Bronchial smooth muscle cell (primary cell): Measurements from ENCODE around the gene LAMTOR2. TPM values are rescaled to one million over a fixed set of nuclear protein-coding genes. Genes with fewer than 3 reads are reported as not detected.

Experiments
- total RNA-seq: library from RNA; depleted of rRNA; stranded (reverse); fragments of >200 nt; gene quantifications from 2 replicates; pipeline ENCODE4 v1.2.1, GENCODE V29; 2014

LAMTOR2 gene
- total RNA-seq: 68.1 and 77.3 TPM in 2 replicates

GRCh38 chr1:156054500-156055280 lies at the start of gene LAMTOR2:
Gene LAMTOR2 (plus strand): TSS chr1:156054782. CDS start chr1:156054890, 108 bp downstream.

GRCh38 chr1:156020293-156021092 lies 34.1 kb upstream of the LAMTOR2 start, which contains the start of gene SSR2:
Gene SSR2 (minus strand): TSS chr1:156020951. CDS start chr1:156020167, 784 bp downstream.

GRCh38 chr1:156053768-156054499 lies 648 bp upstream of the LAMTOR2 start, which contains the start of gene UBQLN4:
Gene UBQLN4 (minus strand): TSS chr1:156053798. CDS start chr1:156053701, 97 bp downstream.

GRCh38 chr1:156060937-156061636 lies 6.5 kb downstream of the LAMTOR2 start, which contains the start of gene RAB25:
Gene RAB25 (plus strand): TSS chr1:156061160. CDS start chr1:156061401, 241 bp downstream.

GRCh38 chr1:156082309-156083091 lies 27.9 kb downstream of the LAMTOR2 start, which contains the start of gene MEX3A:
Gene MEX3A (minus strand): TSS chr1:156082465. CDS start chr1:156081998, 467 bp downstream.

Other genes with a start within 250 kb of the LAMTOR2 start
- gene GON4L, start 197.6 kb upstream of the LAMTOR2 start, total RNA-seq: 23.6 and 24.1 TPM in 2 replicates
- gene SYT11, start 195.2 kb upstream of the LAMTOR2 start, total RNA-seq: 37.8 and 39.4 TPM in 2 replicates
- gene RIT1, start 143.4 kb upstream of the LAMTOR2 start, total RNA-seq: 24.6 and 40.6 TPM in 2 replicates
- 18.0 and 24.0 TPM in 2 replicates for gene KHDC4, start 120.4 kb upstream of the LAMTOR2 start, total RNA-seq
- gene RXFP4, start 113.1 kb upstream of the LAMTOR2 start, total RNA-seq: not detected in 2 replicates
- gene ARHGEF2, start 76.2 kb upstream of the LAMTOR2 start, total RNA-seq: 68.9 and 151 TPM in 2 replicates
- 363 and 500 TPM in 2 replicates for gene SSR2, start 33.8 kb upstream of the LAMTOR2 start, total RNA-seq
- gene UBQLN4, start 984 bp upstream of the LAMTOR2 start, total RNA-seq: 6.4 and 6.9 TPM in 2 replicates
- 0.09 TPM in 1 of 2 replicates, not detected in the other for gene RAB25, start 6.4 kb downstream of the LAMTOR2 start, total RNA-seq
- gene MEX3A, start 27.7 kb downstream of the LAMTOR2 start, total RNA-seq: 1.2 and 1.4 TPM in 2 replicates
- 1,299 and 1,396 TPM in 2 replicates for gene LMNA, start 59.9 kb downstream of the LAMTOR2 start, total RNA-seq
- gene SEMA4A, start 98.8 kb downstream of the LAMTOR2 start, total RNA-seq: 0.95 and 1.6 TPM in 2 replicates
- gene SLC25A44, start 139.3 kb downstream of the LAMTOR2 start, total RNA-seq: 5.5 and 6.0 TPM in 2 replicates
- gene PMF1, start 158.2 kb downstream of the LAMTOR2 start, total RNA-seq: 16.2 and 24.6 TPM in 2 replicates
- gene BGLAP, start 187.4 kb downstream of the LAMTOR2 start, total RNA-seq: 0.16 and 0.26 TPM in 2 replicates
- 0.47 and 0.60 TPM in 2 replicates for gene PAQR6, start 193.3 kb downstream of the LAMTOR2 start, total RNA-seq
- 26.0 and 29.8 TPM in 2 replicates for gene SMG5, start 228.0 kb downstream of the LAMTOR2 start, total RNA-seq
- gene TMEM79, start 229.5 kb downstream of the LAMTOR2 start, total RNA-seq: 1.2 and 1.3 TPM in 2 replicates
- gene GLMP, start 240.9 kb downstream of the LAMTOR2 start, total RNA-seq: 71.4 and 91.9 TPM in 2 replicates
- 0.17 TPM in 1 of 2 replicates, not detected in the other for gene VHLL, start 244.5 kb downstream of the LAMTOR2 start, total RNA-seq